ENCODE measurements around the gene CHD1. TPM values are rescaled to one million over a fixed set of nuclear protein-coding genes. Genes with fewer than 3 reads are reported as not detected.
A peak's percentile ranks its signal among the peaks of the same experiment; 100 is the strongest.

CHD1 gene
- total RNA-seq, 2 donors from 2014 or later, result 38.5 to 52.9 TPM

- no peak for TF ChIP-seq POLR2A (IDR thresholded peaks at IDR 0.05)
- TF ChIP-seq CTCF (IDR thresholded peaks at IDR 0.05), result no peak
- intact Hi-C loops (cut with DNase I), result no loop called here
- WGBS, result 93% methylated on average over 2 of the region's 2 CpGs
- no peaks in the 10 kb centered on the region for H3K9me3 ChIP-seq
- no peaks in the 10 kb centered on the region for H3K36me3 ChIP-seq
- H3K27me3 ChIP-seq (replicated peaks; ENCODE audit: insufficient read depth), result no peaks in the 10 kb centered on the region
- H3K27ac ChIP-seq, result no peak overlapping the region
- H3K4me3 ChIP-seq, result no peak overlapping the region
- H3K4me1 ChIP-seq (replicated peaks), result no peaks in the 10 kb centered on the region
- DNase-seq (ENCODE audit: low spot score), result no peak
These were observed 19.4 kb downstream of the CHD1 start for GRCh38 chr5:98909363-98909762.

GRCh38 chr5:98907951-98908350 is 20.9 kb downstream of the CHD1 start:
- intact Hi-C loops (cut with DNase I), result loop anchor here (2.0 kb wide), 1 partner anchor 125 kb away; no protein-coding TSS in a partner anchor
- no peaks in the 10 kb centered on the region for H3K4me1 ChIP-seq (replicated peaks)
- no peak overlapping the region for H3K27ac ChIP-seq
- no peaks in the 10 kb centered on the region for H3K36me3 ChIP-seq
- no peak overlapping the region for H3K4me3 ChIP-seq
- no peaks in the 10 kb centered on the region for H3K27me3 ChIP-seq (replicated peaks; ENCODE audit: insufficient read depth)
- no peak for DNase-seq (ENCODE audit: low spot score)
- no peaks in the 10 kb centered on the region for H3K9me3 ChIP-seq
- TF ChIP-seq POLR2A (IDR thresholded peaks at IDR 0.05), result no peak
- no peak for TF ChIP-seq POLR2AphosphoS5 (IDR thresholded peaks at IDR 0.05)
- TF ChIP-seq CTCF (IDR thresholded peaks at IDR 0.05), result no peak
- WGBS, result 71% methylated on average over 1 of the region's 1 CpG

GRCh38 chr5:98906756-98907355 is 22.0 kb downstream of the CHD1 start:
- no peak overlapping the region for H3K27ac ChIP-seq
- H3K27me3 ChIP-seq (replicated peaks; ENCODE audit: insufficient read depth), result no peaks in the 10 kb centered on the region
- H3K4me3 ChIP-seq, result no peak overlapping the region
- no peaks in the 10 kb centered on the region for H3K9me3 ChIP-seq
- WGBS, result 41% methylated on average over 3 of the region's 3 CpGs
- intact Hi-C loops (cut with DNase I), result loop anchor here (2.0 kb wide), 1 partner anchor 126 kb away; no protein-coding TSS in a partner anchor
- no peaks in the 10 kb centered on the region for H3K36me3 ChIP-seq
- TF ChIP-seq CTCF (IDR thresholded peaks at IDR 0.05) (no peak), POLR2AphosphoS5 (IDR thresholded peaks at IDR 0.05) (no peak), POLR2A (IDR thresholded peaks at IDR 0.05) (no peak)
- H3K4me1 ChIP-seq (replicated peaks), result no peaks in the 10 kb centered on the region
- DNase-seq (ENCODE audit: low spot score), result no peak

- H3K36me3 ChIP-seq, result no peaks in the 10 kb centered on the region
- 61% methylated on average over 3 of the region's 3 CpGs for WGBS
- H3K4me3 ChIP-seq, result no peak overlapping the region
- H3K4me1 ChIP-seq (replicated peaks), result no peaks in the 10 kb centered on the region
- H3K27me3 ChIP-seq (replicated peaks; ENCODE audit: insufficient read depth), result no peaks in the 10 kb centered on the region
- TF ChIP-seq CTCF (IDR thresholded peaks at IDR 0.05) (peak; percentile 50 to 88 (median 78)), POLR2AphosphoS5 (IDR thresholded peaks at IDR 0.05) (no peak), POLR2A (IDR thresholded peaks at IDR 0.05) (no peak)
- intact Hi-C loops (cut with DNase I), result loop anchor here (2.0 kb wide), 1 partner anchor 127 kb away; no protein-coding TSS in a partner anchor
- H3K9me3 ChIP-seq, result no peaks in the 10 kb centered on the region
- H3K27ac ChIP-seq, result no peak overlapping the region
- no peak for DNase-seq (ENCODE audit: low spot score)
These were observed 22.7 kb downstream of the CHD1 start for GRCh38 chr5:98905857-98906688.

Data from prostate gland (tissue), 2 donors.